ENCODE results near the gene FIS1.
A peak's percentile ranks its signal among the peaks of the same experiment; 100 is the strongest.
"Not testable (repeated sequence)": the region's sequence is repeated elsewhere in the genome, so short reads cannot be mapped to it uniquely, and the experiment has no call there.

Gene FIS1

GRCh38 chr7:101258243-101258731 lies 13.4 kb upstream of the FIS1 start:
- DNase-seq (ENCODE audit: low read depth), result no peak

GRCh38 chr7:101255796-101256195 lies 10.9 kb upstream of the FIS1 start:
- no peak for DNase-seq (ENCODE audit: low read depth)

- not testable (repeated sequence) for DNase-seq (ENCODE audit: low read depth)
These were observed 8.3 kb upstream of the FIS1 start for GRCh38 chr7:101253199-101253598.

GRCh38 chr7:101251871-101252659 lies 7.2 kb upstream of the FIS1 start:
- peak; percentile 90 for DNase-seq (ENCODE audit: low read depth)

GRCh38 chr7:101250324-101250723 lies 5.4 kb upstream of the FIS1 start:
- DNase-seq (ENCODE audit: low read depth), result no peak

- no peak for DNase-seq (ENCODE audit: low read depth)
These were observed 3.4 kb upstream of the FIS1 start for GRCh38 chr7:101248276-101248675.

GRCh38 chr7:101245147-101245668 lies 327 bp upstream of the FIS1 start:
- DNase-seq (ENCODE audit: low read depth), result no peak

- no peak for DNase-seq (ENCODE audit: low read depth)
These were observed 1.1 kb downstream of the FIS1 start for GRCh38 chr7:101243646-101244374.

GRCh38 chr7:101241443-101242349 lies 3.2 kb downstream of the FIS1 start:
- DNase-seq (ENCODE audit: low read depth), result no peak

- DNase-seq (ENCODE audit: low read depth), result no peak
These were observed 3.9 kb downstream of the FIS1 start for GRCh38 chr7:101241015-101241363.

- DNase-seq (ENCODE audit: low read depth), result no peak
These were observed 4.5 kb downstream of the FIS1 start for GRCh38 chr7:101240226-101241014.

GRCh38 chr7:101239951-101240220 lies 5.0 kb downstream of the FIS1 start:
- no peak for DNase-seq (ENCODE audit: low read depth)

- DNase-seq (ENCODE audit: low read depth), result no peak
These were observed 5.5 kb downstream of the FIS1 start for GRCh38 chr7:101239191-101239950.

- DNase-seq (ENCODE audit: low read depth), result no peak
These were observed 6.4 kb downstream of the FIS1 start for GRCh38 chr7:101238226-101239182.

- no peak for DNase-seq (ENCODE audit: low read depth)
These were observed 7.4 kb downstream of the FIS1 start, which contains the start of gene CLDN15 for GRCh38 chr7:101237206-101238067. Gene CLDN15, minus strand, starts transcription at chr7:101237802. Its CDS starts 221 bp downstream, at chr7:101237581.

GRCh38 chr7:101236292-101236835 lies 8.5 kb downstream of the FIS1 start:
- DNase-seq (ENCODE audit: low read depth), result no peak

GRCh38 chr7:101235522-101235921 lies 9.4 kb downstream of the FIS1 start:
- DNase-seq (ENCODE audit: low read depth), result no peak

- no peak for DNase-seq (ENCODE audit: low read depth)
These were observed 9.8 kb downstream of the FIS1 start for GRCh38 chr7:101235050-101235449.

Data from non-pigmented ciliary epithelial cell (primary cell).